GM21515 (cell line): ENCODE results near the gene GDE1.

Experiments used
- ATAC-seq: cut with Tn5 transposase; IDR thresholded peaks from one replicate; pipeline ENCODE4 v1.9.1; 2021; ENCODE audit not compliant: unreplicated experiment

GDE1 gene

DNA sequence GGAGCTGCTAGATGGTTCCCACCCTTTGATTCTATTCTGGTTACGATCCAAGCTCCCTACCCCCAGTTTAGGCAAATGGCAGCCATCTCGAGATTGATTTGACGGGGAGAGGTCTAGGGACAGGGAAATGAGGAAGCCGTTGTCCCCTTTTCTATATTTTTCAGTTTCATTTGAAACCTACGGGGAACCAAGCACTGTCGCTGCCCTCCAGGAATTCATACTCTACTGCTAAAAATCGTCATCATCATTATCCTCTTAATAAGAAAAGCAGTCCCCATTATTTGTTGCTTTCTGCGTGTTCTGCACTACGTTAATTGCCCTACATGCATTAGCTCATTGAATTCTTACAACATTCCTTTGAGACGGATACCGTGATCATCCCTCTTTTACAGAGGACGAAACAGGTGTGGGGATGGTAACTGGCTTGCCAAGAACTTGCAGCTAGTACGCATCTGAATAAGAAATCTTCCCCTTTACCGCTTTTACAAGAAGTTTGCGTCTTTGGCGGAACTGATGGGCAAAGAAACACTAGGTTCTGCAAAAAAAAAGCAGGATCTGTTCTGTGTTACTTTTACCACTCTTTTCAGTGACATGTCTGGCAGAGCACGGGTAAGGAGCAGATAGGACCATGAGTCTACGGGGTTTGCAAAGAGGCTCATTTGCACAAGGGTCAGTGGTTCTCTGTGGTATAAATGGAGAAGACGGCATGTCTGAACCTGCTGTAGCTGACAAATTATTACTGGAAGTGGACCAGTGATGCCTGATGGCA lies 2.9 kb upstream of the GDE1 start:
- ATAC-seq = no peak

DNA sequence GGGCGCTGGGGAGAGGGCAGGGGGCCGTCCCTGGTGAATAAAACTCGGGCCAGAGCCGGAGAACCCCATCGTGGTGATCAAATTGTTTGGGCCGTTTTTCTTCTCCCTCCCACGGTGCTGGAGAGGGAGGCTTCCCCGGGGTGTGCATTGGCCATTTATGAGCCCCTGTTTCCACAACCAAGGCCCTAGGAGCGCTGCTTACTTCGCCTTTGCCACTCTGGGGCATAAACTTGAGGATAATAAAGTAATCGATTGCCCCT lies 2.4 kb upstream of the GDE1 start:
- no peak for ATAC-seq

DNA sequence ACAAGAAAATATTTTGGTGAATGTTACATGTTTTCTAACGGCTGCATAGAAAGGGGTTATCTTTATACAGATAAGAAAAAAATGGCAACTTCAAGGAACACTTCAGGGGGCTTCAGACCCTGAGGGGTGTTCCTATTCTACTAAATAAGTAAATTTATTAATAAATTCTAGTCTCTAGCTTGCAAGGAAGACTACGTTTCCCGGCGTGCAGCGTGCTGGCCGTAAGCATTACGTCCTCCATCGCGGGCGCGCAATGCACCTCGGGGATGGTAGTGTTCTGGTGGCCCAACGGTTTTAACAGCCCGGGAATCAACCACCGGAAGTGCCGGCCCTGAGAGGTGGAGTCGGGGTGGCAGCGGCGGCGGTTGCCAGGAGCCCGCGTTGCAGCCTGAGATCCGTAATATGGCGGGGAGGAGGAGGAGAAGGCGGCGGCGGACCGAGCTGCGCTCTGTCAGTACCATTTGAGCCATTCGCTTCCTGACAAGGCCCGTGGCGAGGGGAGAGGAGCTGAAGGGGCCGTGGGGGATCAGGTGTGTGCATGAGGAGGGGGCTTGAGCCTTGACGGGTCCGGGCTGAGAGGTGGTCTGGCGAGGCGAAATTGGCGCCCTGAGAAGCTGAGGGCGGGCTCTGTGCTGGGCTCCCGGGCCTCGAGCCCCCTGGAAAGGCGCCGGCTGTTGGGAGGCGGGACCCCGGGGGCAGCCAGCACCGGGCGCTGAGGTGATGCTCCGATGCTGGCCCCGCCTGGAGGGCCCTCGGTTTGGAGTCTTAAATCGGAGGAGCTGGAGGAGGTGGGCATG lies 1.9 kb upstream of the GDE1 start, which contains the start of gene CCP110:
CCP110 (plus strand) TSS at position 384 of the 797 bp plus-strand sequence. CDS start 3,940 bp downstream, outside the sequence.
- ATAC-seq = peak; percentile 67

DNA sequence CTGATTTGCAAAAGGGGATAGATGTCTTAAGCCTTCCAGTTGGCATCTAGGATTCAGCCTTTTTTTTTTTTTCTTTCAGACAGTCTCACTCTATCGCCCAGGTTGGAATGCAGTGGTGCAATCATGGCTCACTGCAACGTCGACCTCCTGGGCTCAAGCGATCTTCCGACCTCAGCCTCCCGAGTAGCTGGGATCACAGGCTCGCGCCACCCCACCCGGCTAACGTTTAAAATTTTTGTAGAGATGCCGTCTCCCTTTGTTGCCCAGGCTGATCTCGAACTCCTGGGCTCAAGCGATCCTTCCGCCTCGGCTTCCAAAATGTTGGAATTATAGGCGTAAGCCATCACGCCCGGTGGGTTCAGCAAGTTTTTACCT lies 1.3 kb upstream of the GDE1 start:
- ATAC-seq = no peak

DNA sequence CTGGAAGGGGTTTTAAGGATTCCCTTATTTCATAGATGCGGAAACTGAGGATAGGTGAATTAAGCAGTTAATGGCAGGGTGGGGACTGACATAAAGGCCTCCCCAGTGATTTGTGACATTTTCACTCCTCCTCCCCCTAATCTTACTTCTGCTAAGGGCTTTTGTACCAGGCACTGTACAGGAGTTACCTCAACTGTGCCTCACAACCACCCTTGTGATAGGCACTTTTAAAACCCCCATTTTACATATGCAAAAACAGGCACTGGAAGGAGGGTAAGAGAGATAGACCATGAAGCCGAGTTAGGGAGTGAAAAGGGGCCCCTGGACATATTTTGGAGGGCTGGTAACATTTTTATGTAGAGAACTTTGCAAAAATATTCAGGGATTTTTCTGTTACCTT lies 862 bp upstream of the GDE1 start:
- no peak for ATAC-seq

DNA sequence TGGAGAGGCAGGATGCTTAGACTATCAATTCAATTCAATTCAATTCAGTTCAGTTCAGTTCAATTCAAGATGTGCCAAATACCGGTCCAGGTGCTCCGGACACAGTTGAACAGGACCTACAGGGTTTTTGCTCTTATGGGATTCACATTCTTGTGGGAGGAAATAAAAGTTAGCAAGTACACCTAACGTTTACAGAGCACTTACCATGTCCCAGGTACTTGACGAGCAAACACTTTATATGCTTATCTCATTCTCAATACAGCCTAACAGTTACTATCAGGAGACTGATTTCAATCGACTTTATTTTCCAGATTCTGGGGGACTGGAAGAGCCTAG lies 467 bp upstream of the GDE1 start:
- ATAC-seq = no peak

DNA sequence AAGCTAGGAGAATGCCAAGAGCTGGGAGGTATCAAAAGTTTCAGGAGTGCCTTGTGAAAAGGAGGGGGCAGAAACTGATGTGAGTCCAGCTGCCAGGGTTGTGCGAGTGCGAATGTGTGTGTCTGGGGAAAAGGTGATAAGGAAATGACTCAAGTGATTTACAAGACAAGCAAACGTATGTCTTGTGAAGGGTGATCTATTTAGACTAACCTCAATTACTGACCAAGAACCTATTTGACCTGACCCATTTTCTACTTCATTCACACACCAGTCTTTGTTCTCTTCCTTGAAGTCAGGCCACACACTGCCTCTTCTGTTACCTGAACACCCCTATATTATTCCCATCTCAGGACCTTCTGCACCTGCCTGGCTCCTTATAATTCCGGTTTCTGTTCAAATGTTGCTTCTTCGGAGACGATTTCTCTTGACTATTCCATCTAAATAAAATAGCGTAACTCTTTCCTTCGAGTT lies 1.0 kb downstream of the GDE1 start:
- no peak for ATAC-seq

DNA sequence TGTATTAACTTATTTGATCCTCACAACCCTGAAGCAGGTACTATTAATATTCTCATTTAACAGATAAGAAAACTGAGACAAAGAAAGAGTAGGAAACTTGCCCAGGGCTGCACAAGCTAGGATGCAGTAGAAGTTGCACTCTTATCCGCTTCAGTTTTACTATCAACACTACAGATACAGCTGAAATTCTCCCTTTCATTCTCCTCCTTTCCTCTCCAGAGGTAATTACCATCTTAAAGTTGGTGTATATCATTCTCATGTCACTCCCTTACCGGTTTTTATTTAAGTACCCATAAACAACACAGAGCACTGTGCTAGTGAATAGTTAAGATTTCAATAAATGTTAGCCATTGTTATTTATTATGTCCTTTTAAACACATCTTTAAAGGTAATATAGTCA lies 3.5 kb downstream of the GDE1 start:
- ATAC-seq = no peak

DNA sequence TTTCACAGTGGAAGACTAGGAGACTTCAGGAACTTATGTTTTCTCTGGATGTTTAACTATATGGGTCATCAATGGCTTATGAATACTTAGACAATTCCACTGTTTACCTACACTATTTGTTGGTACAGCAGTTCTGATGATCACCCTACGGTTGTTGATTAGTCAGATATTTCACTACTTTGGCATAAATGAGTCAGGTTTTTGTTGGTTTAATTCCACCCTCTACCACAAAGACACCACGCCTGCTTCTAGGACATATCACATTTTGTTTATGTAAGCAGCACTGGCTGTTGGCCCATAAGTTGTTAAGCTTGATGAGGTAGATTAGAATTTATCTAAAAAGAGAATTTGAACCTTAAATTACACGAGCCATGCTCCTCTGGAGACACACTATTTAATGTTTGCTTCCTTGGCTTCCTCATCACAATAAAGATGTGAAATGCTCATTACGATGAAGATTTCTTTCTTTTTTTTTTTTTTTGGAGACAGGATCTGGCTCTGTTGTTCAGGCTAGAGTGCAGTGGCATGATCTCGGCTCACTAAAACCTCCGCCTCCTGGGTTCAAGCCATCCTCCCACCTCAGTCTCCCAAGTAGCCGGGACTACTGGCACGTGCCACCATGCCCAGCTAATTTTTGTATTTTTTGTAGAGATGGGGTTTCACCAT lies 4.3 kb downstream of the GDE1 start:
- no peak for ATAC-seq

DNA sequence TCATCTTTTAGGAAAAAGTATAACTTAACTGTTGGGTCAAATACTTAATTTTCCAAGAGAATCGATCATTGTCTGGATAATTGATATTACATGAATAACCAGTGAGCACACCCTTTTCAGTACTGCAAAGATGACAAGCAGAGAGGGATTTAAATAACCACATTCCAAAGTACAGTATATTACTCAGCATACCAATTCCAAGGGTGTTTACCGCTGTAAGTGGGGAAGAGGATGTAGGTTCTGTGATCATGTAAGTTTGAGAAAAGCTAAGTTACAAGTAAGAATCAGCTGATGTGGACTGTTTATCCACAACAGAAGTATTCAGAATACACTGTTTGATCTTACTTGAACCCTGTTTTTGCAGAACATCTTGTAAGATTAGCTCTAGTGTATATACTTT lies 6.1 kb downstream of the GDE1 start:
- ATAC-seq = no peak

DNA sequence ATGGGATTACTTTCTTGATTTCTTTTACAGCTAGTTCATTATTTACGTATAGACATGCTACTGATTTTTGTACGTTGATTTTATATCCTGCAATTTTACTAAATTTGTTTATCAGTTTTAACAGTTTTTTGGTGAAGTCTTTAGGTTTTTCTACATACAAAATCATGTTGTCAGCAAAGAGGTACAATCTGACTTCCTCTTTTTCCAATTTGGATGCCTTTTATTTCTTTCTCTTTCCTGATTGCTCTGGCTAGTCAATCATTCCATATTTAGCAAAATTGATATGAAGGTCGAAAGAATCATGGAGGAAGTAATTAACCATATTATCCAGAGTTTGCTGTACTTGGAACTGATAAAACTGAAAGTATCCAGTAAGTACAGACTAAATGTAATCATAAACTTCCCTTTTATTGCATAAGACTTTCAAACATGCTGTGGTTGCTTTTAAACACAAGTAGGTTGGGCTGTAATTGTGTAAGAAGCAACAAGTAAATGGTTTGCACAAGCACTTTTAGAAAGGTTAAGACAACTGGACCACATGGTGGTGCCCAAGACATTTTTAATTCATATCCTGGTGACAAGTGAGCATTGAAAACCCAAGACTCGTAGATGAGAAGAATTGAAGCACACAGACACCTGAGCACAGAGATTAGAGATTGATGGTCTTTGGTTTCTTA lies 8.4 kb downstream of the GDE1 start:
- no peak for ATAC-seq

DNA sequence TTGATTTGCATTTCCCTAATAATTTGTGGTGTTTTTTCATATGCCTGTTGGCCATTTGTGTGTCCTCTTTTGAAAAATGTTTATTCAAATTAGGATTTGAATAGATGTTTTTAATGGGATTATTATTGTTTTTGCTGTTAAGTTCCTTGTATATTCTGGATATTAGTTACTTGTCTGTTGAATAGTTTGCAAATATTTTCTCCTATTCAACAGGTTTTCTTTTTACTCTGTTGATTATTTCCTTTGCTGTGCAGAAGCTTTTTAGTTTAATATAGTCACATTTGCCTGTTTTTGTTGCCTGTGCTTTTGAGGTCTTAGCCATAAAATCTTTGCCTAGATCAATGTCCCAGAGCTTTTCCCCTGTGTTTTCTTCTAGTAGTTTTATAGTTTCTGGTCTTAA lies 9.6 kb downstream of the GDE1 start:
- ATAC-seq = no peak

DNA sequence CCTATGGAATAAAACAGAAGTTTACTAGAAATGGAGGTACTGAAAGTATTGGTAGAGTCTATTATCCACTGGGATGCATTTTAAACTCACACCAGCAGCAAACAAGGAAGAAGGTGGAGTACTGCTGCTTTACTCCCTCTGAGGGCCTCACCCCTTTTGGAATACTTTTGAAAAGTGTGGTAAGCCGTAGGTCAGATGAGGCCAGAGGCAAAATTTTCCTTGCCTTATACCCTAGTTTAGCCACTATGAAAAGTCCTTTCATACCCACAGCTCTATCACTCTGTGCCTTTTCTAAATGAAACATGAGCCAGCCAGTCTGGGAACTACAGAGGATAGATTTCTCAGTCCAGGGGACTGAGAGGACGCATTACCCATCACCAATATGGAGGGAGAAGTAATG lies 14.0 kb downstream of the GDE1 start:
- no peak for ATAC-seq

DNA sequence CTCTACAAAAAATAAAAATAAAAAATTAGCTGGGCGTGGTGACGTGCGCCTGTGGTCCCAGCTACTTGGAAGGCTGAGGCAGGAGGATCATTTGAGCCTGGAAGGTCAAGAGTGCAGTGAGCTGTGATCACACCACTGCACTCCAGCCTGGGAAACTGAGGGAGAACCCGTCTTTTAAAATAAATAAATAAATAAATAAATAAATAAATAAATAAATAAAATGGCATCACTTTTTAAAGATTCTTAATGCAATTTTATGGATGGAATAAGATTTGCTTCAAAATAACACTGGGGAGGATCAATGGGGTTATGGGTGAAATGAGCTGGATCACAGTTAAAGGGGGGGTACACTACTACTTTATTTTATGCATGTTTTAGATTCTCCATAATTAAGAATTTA lies 14.9 kb downstream of the GDE1 start:
- no peak for ATAC-seq

DNA sequence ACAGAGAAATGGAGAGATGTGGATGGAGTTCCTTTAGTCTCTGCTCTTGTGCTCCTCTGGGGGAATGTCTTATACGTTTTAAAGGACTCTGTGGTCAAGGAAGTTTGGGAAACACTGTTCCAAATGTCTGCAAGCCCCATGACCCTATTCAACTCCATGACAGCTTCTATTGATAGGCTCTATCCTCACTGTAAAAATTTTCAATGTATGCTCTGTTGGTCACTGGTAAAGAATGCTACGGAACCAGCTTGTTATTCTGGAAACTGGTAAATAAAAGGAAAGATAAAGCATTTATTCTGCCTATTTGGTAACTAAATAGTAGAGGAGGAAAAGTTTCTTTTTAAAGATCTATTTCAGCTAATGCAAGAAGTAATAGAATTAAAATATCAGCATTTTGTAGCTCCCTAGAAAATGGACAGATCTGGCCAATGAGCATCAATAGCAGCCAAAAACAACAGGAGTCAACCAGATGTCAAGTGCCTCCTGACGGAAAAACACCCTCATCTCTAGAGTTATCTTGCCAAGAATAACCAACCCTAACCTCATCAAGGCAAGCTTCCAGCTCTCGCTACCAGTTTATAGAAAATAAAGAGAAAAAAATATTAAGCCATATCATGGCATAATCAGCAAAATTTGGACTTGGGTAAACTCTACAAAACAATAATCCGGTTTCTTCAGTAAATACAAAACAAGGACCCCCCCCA lies 16.1 kb downstream of the GDE1 start:
- ATAC-seq = no peak

DNA sequence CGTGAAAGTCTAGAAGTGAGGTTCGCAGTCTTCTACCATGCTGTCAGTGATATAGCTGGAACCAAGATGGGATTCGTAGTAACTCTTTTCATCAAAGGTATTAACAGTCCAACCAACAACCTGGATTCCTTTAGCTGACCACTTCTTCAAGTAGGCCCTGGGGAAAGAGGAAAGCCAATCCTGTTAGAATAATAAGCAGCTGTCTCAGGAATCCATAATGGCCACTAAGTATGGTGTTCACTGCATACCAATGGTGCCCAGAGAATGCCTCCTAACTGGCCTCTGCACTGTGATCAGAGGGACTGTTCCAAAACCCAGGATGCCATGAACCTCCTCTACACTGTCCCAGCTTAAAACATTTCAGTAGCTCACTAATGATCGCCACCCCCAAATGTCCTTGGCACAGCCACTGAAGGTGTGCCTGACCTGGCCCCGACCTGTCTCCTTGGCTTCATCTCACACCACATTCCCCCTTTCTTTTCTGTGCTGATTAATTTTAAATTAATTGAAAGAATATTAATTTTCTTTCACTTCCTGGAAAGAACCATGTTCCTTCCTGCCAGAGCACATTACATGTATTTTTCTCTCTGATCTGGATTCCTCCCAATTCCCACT lies 18.3 kb downstream of the GDE1 start:
- no peak for ATAC-seq

DNA sequence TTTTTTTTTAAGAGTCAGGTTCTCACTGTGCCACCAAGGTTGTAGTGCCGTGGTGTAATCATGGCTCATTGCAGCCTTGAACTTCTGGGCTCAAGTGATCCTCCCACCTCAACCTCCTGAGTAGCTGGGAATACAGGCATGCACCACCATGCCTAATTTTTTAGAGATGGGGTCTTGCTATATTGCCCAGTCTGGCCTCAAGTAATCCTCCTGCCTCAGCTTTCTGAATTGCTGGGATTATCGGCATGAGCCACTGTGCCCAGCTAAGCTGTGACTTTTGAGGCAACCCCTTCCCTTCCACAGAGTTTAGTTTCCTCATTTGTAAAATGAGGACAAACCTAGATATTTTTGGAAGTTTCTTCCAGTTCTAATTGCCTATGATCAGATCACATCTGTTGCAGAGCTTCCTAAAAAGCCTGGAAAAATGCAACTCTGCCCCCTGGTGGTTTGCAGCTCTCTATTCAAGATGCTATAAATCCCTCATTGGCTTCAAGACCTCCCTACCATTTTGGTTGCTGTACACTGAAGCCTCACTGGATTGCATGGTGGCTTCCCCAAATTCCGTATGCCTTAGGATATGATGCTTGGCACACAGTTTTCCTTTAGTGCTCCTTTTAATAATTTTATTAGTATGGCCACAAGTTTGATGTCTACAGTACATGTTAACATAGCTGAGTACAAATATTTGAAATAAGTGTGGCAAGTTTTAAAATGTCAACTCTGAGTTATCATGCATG lies 19.3 kb downstream of the GDE1 start:
- no peak for ATAC-seq

DNA sequence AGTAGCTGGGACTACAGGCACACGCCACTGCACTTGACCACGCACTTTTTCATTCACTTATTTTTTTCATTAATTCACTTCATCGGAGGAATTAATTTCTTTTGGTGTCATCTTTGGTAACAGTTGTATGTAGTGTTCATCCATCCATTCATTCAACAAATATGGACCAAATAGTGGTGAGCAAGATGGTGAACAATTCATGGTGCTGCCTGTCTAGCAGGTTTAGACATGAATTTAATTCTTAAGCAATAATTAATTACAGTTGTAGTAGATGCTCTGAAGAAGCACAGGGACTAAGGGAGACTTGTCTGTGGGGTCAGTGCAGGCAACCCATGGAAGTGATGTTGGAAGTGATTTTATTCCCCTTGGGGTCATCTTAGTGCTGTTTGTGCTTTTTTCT lies 22.4 kb downstream of the GDE1 start:
- no peak for ATAC-seq

DNA sequence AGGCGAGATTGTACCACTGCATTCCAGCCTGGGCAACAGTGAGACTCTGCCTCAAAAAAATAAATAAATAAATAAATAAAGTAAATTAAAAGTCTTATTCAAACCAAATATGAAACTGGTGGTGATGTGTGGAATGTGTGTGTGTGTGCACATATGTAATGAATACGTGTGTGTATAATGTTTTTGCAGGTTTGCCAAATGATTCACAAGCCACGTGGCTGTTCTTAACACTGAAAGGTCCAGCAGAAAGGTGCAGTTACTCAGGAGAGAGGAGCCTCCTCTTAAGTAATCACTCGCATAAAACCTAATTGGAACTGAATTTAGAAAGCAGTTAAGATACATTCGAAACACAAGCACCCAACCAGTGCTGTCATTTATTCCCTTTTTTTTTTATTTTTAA lies 22.9 kb downstream of the GDE1 start:
- no peak for ATAC-seq

DNA sequence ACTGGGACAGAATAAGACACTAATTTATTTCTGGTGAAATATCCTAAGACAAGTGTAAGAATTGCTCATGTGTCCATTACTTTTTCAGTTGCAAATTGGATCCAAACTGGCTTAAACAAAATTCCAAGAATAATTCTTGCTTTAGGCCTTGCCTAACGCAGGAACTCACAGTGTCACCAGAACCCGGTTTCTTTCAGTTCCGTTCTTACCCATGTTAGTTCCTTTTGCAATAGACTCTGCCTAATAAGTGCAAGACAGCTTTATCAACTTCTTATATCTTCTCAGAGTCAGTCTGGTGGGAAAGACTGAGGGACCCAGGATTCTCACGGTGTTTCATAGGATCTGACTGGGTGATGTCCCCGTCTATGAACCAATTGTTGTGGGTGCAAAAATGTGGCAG lies 24.7 kb downstream of the GDE1 start:
- ATAC-seq = no peak
